HepG2 (cell line): ENCODE measurements around the gene TSPAN17. TPM values are rescaled to one million over a fixed set of nuclear protein-coding genes. Genes with fewer than 3 reads are reported as not detected.

Experiments used
- ATAC-seq: fragments of 200-7000 bp; cut with Tn5 transposase; 3 replicates; pipeline ENCODE4 v1.9.1; 2020; ENCODE audit warnings: mild to moderate bottlenecking, moderate library complexity
- BruUV-seq: library from RNA; stranded (reverse); fragments of 400-500 nt; replicated peaks from 2 replicates; lab custom pipeline; 2021; lab: Mats Ljungman, UMichigan
- CTCF ChIA-PET: fragments of 300-600 bp; formaldehyde crosslinking; extraction: SDS; loops from one replicate; lab custom pipeline; 2021; ENCODE audit warnings: low total read pairs, inconsistent platforms, low intra/inter-chr PET ratio; lab: Yijun Ruan, JAX
- POLR2A ChIA-PET: fragments of 350-600 bp; sonication (Branson Sonifier 250); formaldehyde crosslinking; loops from one replicate; lab custom pipeline; 2020; ENCODE audit warnings: antibody characterized with exemption, inconsistent platforms; lab: Yijun Ruan, JAX
- DNase-seq: peaks from one replicate; pipeline ENCODE4 v3.0.0-alpha.2; 2015; ENCODE audit warnings: low spot score
- FAIRE-seq: peaks from 3 replicates; lab custom pipeline; 2011; peaks lifted over from hg19 to GRCh38; lab: Jason Lieb, UNC
- H2AFZ ChIP-seq: one replicate; pipeline ENCODE4 v1.6.1; 2011; ENCODE audit warnings: low read length, inconsistent platforms
- H3K27ac ChIP-seq: fragments of 300-600 bp; 3 replicates; pipeline ENCODE4 v1.8.0; 2011; ENCODE audit warnings: mixed run types, mild to moderate bottlenecking, mixed read lengths, low read length, inconsistent platforms; ENCODE audit not compliant: insufficient read depth; ENCODE audit errors: extremely low read length
- H3K27me3 ChIP-seq, 2 experiments: fragments of 200-600 bp in 1 of 2; 2 replicates in 1 of 2; 3 replicates in 1 of 2; pipeline versions ENCODE4 v1.6.0 to v1.8.0; 2011; ENCODE audit warnings: low read length in 2 of 2, mild to moderate bottlenecking in 2 of 2, moderate library complexity in 2 of 2, inconsistent platforms in 1 of 2; ENCODE audit not compliant: insufficient read depth in 2 of 2, control insufficient read depth in 1 of 2
- H3K36me3 ChIP-seq, 2 experiments: fragments of 200-600 bp in 1 of 2; replicated peaks in 1 of 2; 2 replicates in 1 of 2; 3 replicates in 1 of 2; pipeline versions ENCODE4 v1.5.1 to v1.8.0; 2011; ENCODE audit warnings: low read length in 2 of 2, inconsistent platforms in 1 of 2; ENCODE audit not compliant: insufficient read depth in 2 of 2, control insufficient read depth in 1 of 2
- H3K4me1 ChIP-seq: 2 replicates; pipeline ENCODE4 v1.5.1; 2012; ENCODE audit warnings: low read length, inconsistent platforms; ENCODE audit not compliant: insufficient read depth
- H3K4me2 ChIP-seq: 2 replicates; pipeline ENCODE4 v1.6.0; 2011; ENCODE audit warnings: low read depth, low read length, inconsistent platforms
- H3K4me3 ChIP-seq, 3 experiments: fragments of 200-600 bp in 1 of 3; sonication (generic), shearing (Covaris generic) in 1 of 3; replicated peaks in 1 of 3; 2 replicates each; pipeline ENCODE4 v1.5.1; 2011 to 2016; ENCODE audit warnings: low read length in 3 of 3, inconsistent platforms in 2 of 3, low read depth in 2 of 3, mild to moderate bottlenecking in 2 of 3, control low read depth in 1 of 3, mixed read lengths in 1 of 3; ENCODE audit not compliant: insufficient read depth in 1 of 3
- H3K79me2 ChIP-seq: one replicate; pipeline ENCODE4 v1.6.1; 2011; ENCODE audit warnings: low read length, inconsistent platforms; ENCODE audit not compliant: insufficient read depth
- H3K9ac ChIP-seq: 2 replicates; pipeline ENCODE4 v1.6.0; 2011; ENCODE audit warnings: mild to moderate bottlenecking, low read depth, low read length, inconsistent platforms; ENCODE audit not compliant: insufficient read depth
- H3K9me3 ChIP-seq: 2 replicates; pipeline ENCODE4 v1.5.1; 2012; ENCODE audit warnings: mild to moderate bottlenecking, low read length
- H4K20me1 ChIP-seq: 2 replicates; pipeline ENCODE4 v1.6.0; 2011; ENCODE audit warnings: inconsistent platforms, mild to moderate bottlenecking, low read length, moderate library complexity; ENCODE audit not compliant: insufficient read depth
- ERF ChIP-seq: IDR thresholded peaks from 2 replicates; pipeline ENCODE4 v1.6.1; 2018; ENCODE audit warnings: missing biosample characterization, missing genetic modification reagents
- FOXM1 ChIP-seq: sonication (generic); formaldehyde crosslinking; IDR thresholded peaks from 2 replicates; pipeline ENCODE4 v1.5.0; 2020; ENCODE audit warnings: missing genetic modification reagents
- HOXD1 ChIP-seq: sonication (generic); formaldehyde crosslinking; IDR thresholded peaks from 2 replicates; pipeline ENCODE4 v1.5.0; 2020; ENCODE audit warnings: missing genetic modification reagents
- POGZ ChIP-seq: sonication (generic); formaldehyde crosslinking; IDR thresholded peaks from 2 replicates; pipeline ENCODE4 v1.4.0; 2020; ENCODE audit warnings: mild to moderate bottlenecking, missing genetic modification reagents
- RXRB ChIP-seq: IDR thresholded peaks from 2 replicates; pipeline ENCODE4 v1.6.1; 2016; ENCODE audit warnings: borderline replicate concordance, missing genetic modification reagents, missing compliant biosample characterization
- SMARCC2 ChIP-seq: fragments of 450-650 bp; IDR thresholded peaks from 2 replicates; pipeline ENCODE4 v1.6.1; 2017; ENCODE audit warnings: antibody characterized with exemption, mild to moderate bottlenecking
- TOE1 ChIP-seq: sonication (generic); formaldehyde crosslinking; IDR thresholded peaks from 2 replicates; pipeline ENCODE4 v1.4.0; 2020; ENCODE audit warnings: mild to moderate bottlenecking, missing genetic modification reagents
- ZNF235 ChIP-seq: sonication (generic); formaldehyde crosslinking; IDR thresholded peaks from 2 replicates; pipeline ENCODE4 v1.8.1; 2023; ENCODE audit warnings: mild to moderate bottlenecking, missing genetic modification reagents, borderline replicate concordance
- ZNF264 ChIP-seq: sonication (generic); formaldehyde crosslinking; IDR thresholded peaks from 2 replicates; pipeline ENCODE4 v1.4.0; 2020; ENCODE audit warnings: missing genetic modification reagents
- ZNF841 ChIP-seq: sonication (generic); formaldehyde crosslinking; IDR thresholded peaks from 2 replicates; pipeline ENCODE4 v1.8.1; 2023; ENCODE audit warnings: missing genetic modification reagents, borderline replicate concordance
- WGBS: methylation state at CpG from one replicate; pipeline ENCODE4 v1.1.6; 2017; ENCODE audit warnings: low lambda C conversion rate; 5-methylcytosine and 5-hydroxymethylcytosine counted together
- in situ Hi-C: cut with HindIII; loops from 2 replicates; pipeline ENCODE4 v1.10.0; 2017; ENCODE audit warnings: low pct_unique_long_range_greater_than_20kb; ENCODE audit not compliant: extremely low pct_ligation_motif_present
- intact Hi-C: fragments of 100-400 bp; cut with micrococcal nuclease; formaldehyde crosslinking; loops from one replicate; pipeline ENCODE4 v1.10.0; 2022; ENCODE audit not compliant: unreplicated experiment
- polyA plus RNA-seq, 8 experiments: library from polyadenylated mRNA; depleted of rRNA in 3 of 8; stranded (reverse) in 7 of 8; unstranded in 1 of 8; fragments of >200 nt; fragmentation: Illumina TruSeq in 4 of 8; extraction: Trizol in 4 of 8; gene quantifications; 2 replicates each; pipeline versions ENCODE4 v1.2.1 to v1.2.3, GENCODE V29; 2011 to 2016; ENCODE audit warnings: low read depth in 4 of 8, missing spikeins in 1 of 8, mixed read lengths in 1 of 8; ENCODE audit not compliant: insufficient read depth in 1 of 8
- total RNA-seq, 5 experiments: library from RNA; depleted of rRNA; stranded (reverse); fragments of >200 nt; fragmentation: Illumina TruSeq; extraction: Trizol; gene quantifications; 2 replicates each; pipeline ENCODE4 v1.2.3, GENCODE V29; 2016; ENCODE audit warnings: low read depth in 1 of 5
- TF ChIP-seq, protein P1 (sequence below): sonication (generic); formaldehyde crosslinking; IDR thresholded peaks from 2 replicates; pipeline ENCODE4 v1.4.0; 2020; ENCODE audit warnings: missing genetic modification reagents

Gene TSPAN17
- total and polyA plus RNA-seq, 2 of the 13 experiments (the other 11 are each of a cell fraction or from before 2014, with no cell fraction given) = 11.5 to 15.0 TPM

DNA sequence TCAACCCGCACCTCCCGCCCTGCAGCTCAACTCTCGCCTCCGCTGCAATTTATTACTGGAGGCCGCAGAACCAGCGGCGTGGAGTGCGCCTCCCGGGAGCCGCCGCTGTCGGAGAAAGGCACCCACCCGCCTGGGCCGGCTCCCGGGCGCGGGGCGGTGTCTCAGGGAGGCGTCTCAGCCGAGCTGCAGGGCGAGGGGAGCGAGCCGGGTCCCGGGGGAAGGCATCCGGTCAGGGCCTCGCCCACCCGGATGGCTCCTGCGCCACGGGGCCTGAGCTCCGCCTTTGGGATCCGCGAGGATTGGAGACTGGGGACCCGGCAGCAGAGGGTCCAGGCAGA lies 32.9 kb downstream of the TSPAN17 start:
- CTCF ChIA-PET = no interaction called here
- DNase-seq (no peak), FAIRE-seq (no peak), ATAC-seq (no peak)
- no TSS peak for BruUV-seq
- H3K4me2 ChIP-seq = no peak overlapping the region
- no peaks in the 10 kb centered on the region for H3K36me3 ChIP-seq
- POLR2A ChIA-PET = no interaction called here
- no peak overlapping the region for H3K4me3 ChIP-seq
- H2AFZ ChIP-seq = no peak overlapping the region
- H3K27me3 ChIP-seq = peaks cover 5 to 30% of the 10 kb centered on the region in 2 experiments; a peak in 4 of 5 replicates
- in situ Hi-C loops = no loop called here
- no peak overlapping the region for H3K27ac ChIP-seq
- H3K9ac ChIP-seq = no peak overlapping the region
- intact Hi-C loops = no loop called here
- WGBS = 75% methylated on average over 18 of the region's 33 CpGs
- TF ChIP-seq ZNF841 (CRISPR knock-in tag) (no peak), POGZ (CRISPR knock-in tag) (no peak), SMARCC2 (no peak), FOXM1 (CRISPR knock-in tag) (no peak), RXRB (no peak), HOXD1 (CRISPR knock-in tag) (no peak), ZNF235 (CRISPR knock-in tag) (no peak), ZNF264 (CRISPR knock-in tag) (no peak), ERF (CRISPR knock-in tag) (no peak), TOE1 (CRISPR knock-in tag) (no peak)
- TF ChIP-seq, protein P1, sequence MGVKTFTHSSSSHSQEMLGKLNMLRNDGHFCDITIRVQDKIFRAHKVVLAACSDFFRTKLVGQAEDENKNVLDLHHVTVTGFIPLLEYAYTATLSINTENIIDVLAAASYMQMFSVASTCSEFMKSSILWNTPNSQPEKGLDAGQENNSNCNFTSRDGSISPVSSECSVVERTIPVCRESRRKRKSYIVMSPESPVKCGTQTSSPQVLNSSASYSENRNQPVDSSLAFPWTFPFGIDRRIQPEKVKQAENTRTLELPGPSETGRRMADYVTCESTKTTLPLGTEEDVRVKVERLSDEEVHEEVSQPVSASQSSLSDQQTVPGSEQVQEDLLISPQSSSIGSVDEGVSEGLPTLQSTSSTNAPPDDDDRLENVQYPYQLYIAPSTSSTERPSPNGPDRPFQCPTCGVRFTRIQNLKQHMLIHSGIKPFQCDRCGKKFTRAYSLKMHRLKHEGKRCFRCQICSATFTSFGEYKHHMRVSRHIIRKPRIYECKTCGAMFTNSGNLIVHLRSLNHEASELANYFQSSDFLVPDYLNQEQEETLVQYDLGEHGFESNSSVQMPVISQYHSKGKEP = no peak
- no peaks in the 10 kb centered on the region for H4K20me1 ChIP-seq
- peaks cover 39% of the 10 kb centered on the region for H3K4me1 ChIP-seq
- H3K79me2 ChIP-seq = no peaks in the 10 kb centered on the region
- no peaks in the 10 kb centered on the region for H3K9me3 ChIP-seq
